HEK293T (cell line): Measurements from ENCODE around the gene SRRT.

Experiments used
- CTCF ChIA-PET: fragments of 350-600 bp; formaldehyde crosslinking; extraction: SDS; loops from one replicate; lab custom pipeline; 2021; ENCODE audit warnings: antibody characterized with exemption, inconsistent platforms; lab: Yijun Ruan, JAX
- POLR2A ChIA-PET: fragments of 350-600 bp; formaldehyde crosslinking; extraction: SDS; loops from one replicate; lab custom pipeline; 2020; ENCODE audit warnings: antibody characterized with exemption, inconsistent platforms; lab: Yijun Ruan, JAX
- DNase-seq: peaks from one replicate; pipeline ENCODE4 v3.0.0; 2012; ENCODE audit warnings: mixed read lengths; ENCODE audit errors: extremely low spot score
- ARNT ChIP-seq: fragments of 450-650 bp; IDR thresholded peaks from 2 replicates; pipeline ENCODE4 v1.6.1; 2017; ENCODE audit warnings: mild to moderate bottlenecking
- CTBP1 ChIP-seq: fragments of 450-650 bp; IDR thresholded peaks from 2 replicates; pipeline ENCODE4 v1.6.1; 2016; ENCODE audit warnings: borderline replicate concordance
- ELF4 ChIP-seq: fragments of 450-650 bp; IDR thresholded peaks from 2 replicates; pipeline ENCODE4 v1.6.1; 2017; ENCODE audit warnings: antibody characterized with exemption
- FOXA1 ChIP-seq: fragments of 450-650 bp; IDR thresholded peaks from 2 replicates; pipeline ENCODE4 v1.6.1; 2016; ENCODE audit warnings: mild to moderate bottlenecking
- FOXK2 ChIP-seq: fragments of 450-650 bp; IDR thresholded peaks from 2 replicates; pipeline ENCODE4 v1.6.1; 2016; ENCODE audit warnings: mild to moderate bottlenecking
- FOXM1 ChIP-seq: fragments of 450-650 bp; IDR thresholded peaks from 2 replicates; pipeline ENCODE4 v1.6.1; 2017; ENCODE audit warnings: mild to moderate bottlenecking, borderline replicate concordance
- HDGF ChIP-seq: fragments of 450-650 bp; IDR thresholded peaks from 2 replicates; pipeline ENCODE4 v1.6.1; 2017; ENCODE audit warnings: antibody characterized with exemption, borderline replicate concordance
- L3MBTL2 ChIP-seq: fragments of 450-650 bp; conservative IDR thresholded peaks from 2 replicates; pipeline ENCODE4 v1.6.1; 2016; ENCODE audit warnings: mild to moderate bottlenecking
- LEF1 ChIP-seq: fragments of 450-650 bp; IDR thresholded peaks from 2 replicates; pipeline ENCODE4 v1.6.1; 2017; ENCODE audit warnings: mild to moderate bottlenecking, borderline replicate concordance
- NFRKB ChIP-seq: fragments of 450-650 bp; IDR thresholded peaks from 2 replicates; pipeline ENCODE4 v1.6.1; 2016; ENCODE audit warnings: mild to moderate bottlenecking, moderate library complexity
- SP1 ChIP-seq: fragments of 450-650 bp; IDR thresholded peaks from 2 replicates; pipeline ENCODE4 v1.6.1; 2017
- SUZ12 ChIP-seq: fragments of 450-650 bp; IDR thresholded peaks from 2 replicates; pipeline ENCODE4 v1.6.1; 2016; ENCODE audit warnings: mild to moderate bottlenecking
- TARDBP ChIP-seq: fragments of 450-650 bp; IDR thresholded peaks from 2 replicates; pipeline ENCODE4 v1.6.1; 2016
- ZNF384 ChIP-seq: fragments of 450-650 bp; IDR thresholded peaks from 2 replicates; pipeline ENCODE4 v1.6.1; 2016
- TF ChIP-seq, protein P1 (sequence below): fragments of 450-650 bp; IDR thresholded peaks from 2 replicates; pipeline ENCODE4 v1.6.1; 2016

The SRRT gene

DNA sequence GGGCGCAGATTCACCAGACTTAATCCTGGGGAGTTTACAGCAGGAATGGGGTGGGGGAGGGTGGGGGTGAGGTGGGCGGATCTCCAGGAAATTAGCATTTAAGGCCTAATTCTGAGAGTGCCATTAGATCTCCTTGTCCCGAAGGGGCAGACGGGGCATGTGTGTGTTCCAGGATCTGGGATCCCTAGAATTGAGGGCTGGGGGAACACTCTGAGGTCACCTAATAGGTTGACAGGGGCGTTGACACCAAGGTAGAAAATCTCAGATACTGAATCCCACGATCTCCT lies 38.1 kb upstream of the SRRT start:
- TF ChIP-seq ZNF384: no peak
- TF ChIP-seq LEF1: no peak
- TF ChIP-seq, protein P1, sequence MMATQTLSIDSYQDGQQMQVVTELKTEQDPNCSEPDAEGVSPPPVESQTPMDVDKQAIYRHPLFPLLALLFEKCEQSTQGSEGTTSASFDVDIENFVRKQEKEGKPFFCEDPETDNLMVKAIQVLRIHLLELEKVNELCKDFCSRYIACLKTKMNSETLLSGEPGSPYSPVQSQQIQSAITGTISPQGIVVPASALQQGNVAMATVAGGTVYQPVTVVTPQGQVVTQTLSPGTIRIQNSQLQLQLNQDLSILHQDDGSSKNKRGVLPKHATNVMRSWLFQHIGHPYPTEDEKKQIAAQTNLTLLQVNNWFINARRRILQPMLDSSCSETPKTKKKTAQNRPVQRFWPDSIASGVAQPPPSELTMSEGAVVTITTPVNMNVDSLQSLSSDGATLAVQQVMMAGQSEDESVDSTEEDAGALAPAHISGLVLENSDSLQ: no peak
- no peak for TF ChIP-seq L3MBTL2
- TF ChIP-seq CTBP1: no peak
- POLR2A ChIA-PET: interaction anchor here (1.0 to 2.8 kb wide), 5 partner anchors 10 to 131 kb away, joined by 3 to 21 read pairs (median 9); partner anchors contain the start of genes EPHB4, POP7, SLC12A9 and SRRT

GRCh38 chr7:100837099-100837836 lies 37.6 kb upstream of the SRRT start:
- peak; percentile 83 for DNase-seq
- ChIA-PET CTCF (no interaction called here), POLR2A (interaction anchor here (1.0 to 2.8 kb wide), 5 partner anchors 9 to 53 kb away, joined by 3 to 21 read pairs (median 4); partner anchors contain the start of genes EPHB4, SLC12A9, SRRT and UFSP1)
- TF ChIP-seq L3MBTL2 (peak; percentile 88), ELF4 (no peak)

More for the DNA sequence above, 38.1 kb upstream of the SRRT start:
- DNase-seq: no peak
- CTCF ChIA-PET: no interaction called here

DNA sequence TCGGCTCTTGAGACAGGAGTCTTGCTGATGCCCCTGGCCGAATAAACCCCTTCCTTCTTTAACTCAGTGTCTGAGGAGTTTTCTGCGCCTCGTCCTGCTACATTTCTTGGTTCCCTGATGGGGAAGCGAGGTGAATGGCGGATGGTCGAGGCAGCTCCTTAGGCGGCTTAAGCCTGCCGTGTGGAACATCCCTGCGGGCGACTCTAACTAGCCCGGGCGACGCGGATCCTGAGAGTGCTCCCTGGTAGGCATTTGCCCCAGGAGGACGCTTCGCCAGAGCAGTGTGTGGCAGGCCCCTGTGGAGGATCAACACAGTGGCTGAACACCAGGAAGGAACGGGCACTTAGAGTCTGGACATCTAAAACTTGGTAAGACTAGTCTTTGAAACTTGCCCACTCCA lies 35.5 kb upstream of the SRRT start:
- POLR2A ChIA-PET: no interaction called here
- CTCF ChIA-PET: no interaction called here
- TF ChIP-seq HDGF (no peak), ZNF384 (no peak), SUZ12 (no peak), CTBP1 (no peak), LEF1 (no peak), ARNT (no peak), NFRKB (no peak), FOXK2 (no peak), L3MBTL2 (no peak), ELF4 (no peak), TARDBP (no peak)
- TF ChIP-seq, protein P1: no peak
- DNase-seq: no peak

- ChIA-PET POLR2A (no interaction called here), CTCF (no interaction called here)
- no peak for DNase-seq
- TF ChIP-seq FOXK2: no peak
- no peak for TF ChIP-seq FOXM1
- no peak for TF ChIP-seq HDGF
- TF ChIP-seq SP1: no peak
- no peak for TF ChIP-seq ARNT
- TF ChIP-seq CTBP1: no peak
- no peak for TF ChIP-seq SUZ12
- TF ChIP-seq, protein P1: no peak
- no peak for TF ChIP-seq LEF1
- TF ChIP-seq ELF4: no peak
- TF ChIP-seq NFRKB: no peak
- TF ChIP-seq L3MBTL2: no peak
- TF ChIP-seq TARDBP: no peak
- TF ChIP-seq FOXA1: no peak
Observed at GRCh38 chr7:100840470-100841100, 34.3 kb upstream of the SRRT start.

GRCh38 chr7:100847360-100847759 lies 27.5 kb upstream of the SRRT start:
- no peak for DNase-seq
- TF ChIP-seq L3MBTL2: no peak
- no peak for TF ChIP-seq SUZ12
- no peak for TF ChIP-seq CTBP1
- TF ChIP-seq, protein P1: no peak
- no peak for TF ChIP-seq FOXK2
- TF ChIP-seq FOXA1: no peak
- TF ChIP-seq SP1: no peak
- no peak for TF ChIP-seq ELF4
- ChIA-PET CTCF (no interaction called here), POLR2A (no interaction called here)
